Mesenchymal stem cell (in vitro differentiated cells and primary cell): ENCODE results near the gene HSFX3.
A peak's percentile ranks its signal among the peaks of the same experiment; 100 is the strongest.

Experiments
- DNase-seq: peaks from one replicate; pipeline ENCODE4 v3.0.0-alpha.2; 2013
- H2AFZ ChIP-seq: one replicate; pipeline ENCODE4 v1.6.1; 2013; ENCODE audit warnings: low read depth, mild to moderate bottlenecking, control low read depth, inconsistent platforms, low read length, moderate library complexity
- H2AK5ac ChIP-seq: 2 replicates; pipeline ENCODE4 v1.6.1; 2013; ENCODE audit warnings: low read length, moderate library complexity, mild to moderate bottlenecking, inconsistent platforms; ENCODE audit not compliant: severe bottlenecking
- H2BK120ac ChIP-seq: one replicate; pipeline ENCODE4 v1.6.1; 2013; ENCODE audit warnings: low read depth, mild to moderate bottlenecking, inconsistent platforms, low read length, moderate library complexity
- H2BK12ac ChIP-seq, 2 experiments: one replicate each; pipeline ENCODE4 v1.6.1; 2013; ENCODE audit warnings: inconsistent platforms in 2 of 2, low read length in 2 of 2, mild to moderate bottlenecking in 2 of 2, moderate library complexity in 2 of 2, control low read depth in 1 of 2
- H2BK15ac ChIP-seq: one replicate; pipeline ENCODE4 v1.6.1; 2013; ENCODE audit warnings: mild to moderate bottlenecking, low read depth, inconsistent platforms; ENCODE audit not compliant: poor library complexity, severe bottlenecking
- H2BK5ac ChIP-seq: 2 replicates; pipeline ENCODE4 v1.6.1; 2013; ENCODE audit warnings: low read depth, mild to moderate bottlenecking, low read length, control low read depth, inconsistent platforms; ENCODE audit not compliant: poor library complexity, severe bottlenecking
- H3K14ac ChIP-seq, 2 experiments: one replicate each; pipeline ENCODE4 v1.6.1; 2013; ENCODE audit warnings: inconsistent platforms in 2 of 2, low read length in 2 of 2, control low read depth in 1 of 2, mild to moderate bottlenecking in 1 of 2, moderate library complexity in 1 of 2
- H3K18ac ChIP-seq, 2 experiments: one replicate each; pipeline ENCODE4 v1.6.1; 2013; ENCODE audit warnings: inconsistent platforms in 2 of 2, low read length in 2 of 2, control low read depth in 1 of 2, low read depth in 1 of 2, mild to moderate bottlenecking in 1 of 2
- H3K23ac ChIP-seq, 2 experiments: one replicate each; pipeline ENCODE4 v1.6.1; 2013; ENCODE audit warnings: inconsistent platforms in 2 of 2, low read length in 2 of 2, mild to moderate bottlenecking in 2 of 2, moderate library complexity in 2 of 2, control low read depth in 1 of 2
- H3K27ac ChIP-seq: 2 replicates; pipeline ENCODE4 v1.5.1; 2013; ENCODE audit warnings: mild to moderate bottlenecking, moderate library complexity, low read length, control low read depth, inconsistent platforms; ENCODE audit not compliant: poor library complexity, severe bottlenecking
- H3K27me3 ChIP-seq, 2 experiments: 2 replicates each; pipeline versions ENCODE4 v1.6.1 to v1.7.0; 2013; ENCODE audit warnings: low read length in 2 of 2, mild to moderate bottlenecking in 2 of 2, moderate library complexity in 2 of 2, control low read depth in 1 of 2, inconsistent platforms in 1 of 2; ENCODE audit not compliant: control insufficient read depth in 1 of 2, insufficient read depth in 1 of 2
- H3K36me3 ChIP-seq, 2 experiments: 2 replicates each; pipeline versions ENCODE4 v1.6.1 to v1.7.0; 2013; ENCODE audit warnings: low read length in 2 of 2, control low read depth in 1 of 2, inconsistent platforms in 1 of 2, low read depth in 1 of 2, mild to moderate bottlenecking in 1 of 2; ENCODE audit not compliant: insufficient read depth in 2 of 2, control insufficient read depth in 1 of 2
- H3K4ac ChIP-seq, 2 experiments: one replicate each; pipeline ENCODE4 v1.6.1; 2013; ENCODE audit warnings: inconsistent platforms in 2 of 2, low read length in 2 of 2, mild to moderate bottlenecking in 2 of 2, moderate library complexity in 2 of 2, control low read depth in 1 of 2, low read depth in 1 of 2
- H3K4me1 ChIP-seq: 2 replicates; pipeline ENCODE4 v1.6.1; 2013; ENCODE audit warnings: low read depth, low read length, control low read depth; ENCODE audit not compliant: control insufficient read depth, insufficient read depth
- H3K4me2 ChIP-seq: 2 replicates; pipeline ENCODE4 v1.6.1; 2013; ENCODE audit warnings: low read length, mild to moderate bottlenecking, inconsistent platforms; ENCODE audit not compliant: poor library complexity, severe bottlenecking
- H3K4me3 ChIP-seq, 2 experiments: 2 replicates each; pipeline versions ENCODE4 v1.5.1 to v1.7.0; 2013; ENCODE audit warnings: low read length in 2 of 2, mild to moderate bottlenecking in 2 of 2, control low read depth in 1 of 2, low read depth in 1 of 2; ENCODE audit not compliant: insufficient read depth in 1 of 2
- H3K79me1 ChIP-seq: replicated peaks from 2 replicates; pipeline ENCODE4 v1.6.1; 2013; ENCODE audit warnings: mild to moderate bottlenecking, control low read depth, low read length, inconsistent platforms; ENCODE audit not compliant: poor library complexity, severe bottlenecking
- H3K9ac ChIP-seq: 2 replicates; pipeline ENCODE4 v1.7.0; 2013; ENCODE audit warnings: mild to moderate bottlenecking, low read length, moderate library complexity
- H3K9me3 ChIP-seq: 2 replicates; pipeline ENCODE4 v1.7.0; 2013; ENCODE audit warnings: mild to moderate bottlenecking, low read length; ENCODE audit not compliant: control insufficient read depth
- H4K8ac ChIP-seq: one replicate; pipeline ENCODE4 v1.6.1; 2013; ENCODE audit warnings: inconsistent platforms, mild to moderate bottlenecking, low read length, moderate library complexity
- H4K91ac ChIP-seq: one replicate; pipeline ENCODE4 v1.6.1; 2013; ENCODE audit warnings: mild to moderate bottlenecking, low read length, inconsistent platforms
- WGBS: methylation state at CpG from one replicate; pipeline ENCODE4 v1.1.7; 2013; ENCODE audit warnings: mixed read lengths; 5-methylcytosine and 5-hydroxymethylcytosine counted together

Gene HSFX3

DNA sequence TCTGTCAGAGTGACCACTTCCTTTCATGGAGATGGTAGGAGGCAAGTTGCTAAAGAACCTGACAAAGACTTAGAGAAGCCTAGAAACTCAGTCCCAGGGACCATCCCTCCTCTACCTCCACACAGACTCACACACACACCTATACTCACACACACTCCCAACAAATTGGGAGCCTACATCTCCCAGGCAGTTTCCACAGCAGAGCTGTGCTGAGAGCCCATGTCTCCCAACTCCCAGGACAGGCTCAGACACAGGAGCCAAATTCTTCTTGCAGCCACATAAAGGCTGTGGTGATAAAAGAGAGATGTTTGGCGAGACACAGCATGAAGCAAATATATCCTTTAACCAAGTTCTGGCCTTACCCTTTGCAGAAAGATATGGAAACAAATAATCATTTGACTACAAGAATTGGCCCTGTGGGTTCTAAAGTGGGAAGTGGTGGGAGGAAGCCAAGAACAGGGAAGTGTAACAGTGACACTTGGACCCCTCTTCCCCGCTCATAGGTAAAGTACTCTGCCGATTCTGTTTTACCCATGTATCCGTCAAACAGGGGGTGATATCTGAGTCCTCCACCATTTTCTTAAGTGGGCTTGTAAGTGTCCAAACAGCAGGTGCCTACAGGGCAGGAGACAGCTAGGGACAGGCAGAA lies 33.6 kb downstream of the HSFX3 start:
- WGBS, result 95% methylated on average over 2 of the region's 4 CpGs

DNA sequence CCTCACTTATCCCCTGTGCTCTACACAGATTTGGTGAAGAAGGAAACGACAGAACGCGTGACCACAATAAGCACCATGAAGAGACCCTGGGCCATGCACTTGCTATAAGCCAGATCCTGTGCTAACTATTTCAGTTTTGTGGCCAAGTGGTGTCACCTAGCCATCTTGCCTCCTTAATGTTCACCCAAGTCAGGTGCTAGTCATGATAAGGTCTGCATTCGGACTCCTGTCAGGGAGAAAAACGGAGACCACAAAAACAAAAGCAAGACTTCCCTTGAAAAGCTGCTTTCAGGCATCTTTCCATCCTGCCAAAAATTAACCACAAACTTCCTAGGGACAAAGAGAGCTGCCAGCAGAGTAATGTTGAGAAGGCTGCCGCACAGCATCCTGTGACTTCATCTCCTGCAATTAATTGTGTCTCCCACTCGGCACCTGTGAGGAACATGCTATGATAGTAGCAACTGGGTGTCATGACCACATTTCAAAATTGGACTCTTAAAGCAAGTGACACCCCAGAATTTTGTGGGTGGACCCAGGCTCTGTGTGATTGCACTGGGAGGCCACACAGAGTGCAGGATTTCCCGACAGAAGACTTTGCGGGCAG lies 35.8 kb downstream of the HSFX3 start:
- Histone ChIP-seq H3K27ac (no peak overlapping the region), H4K8ac (no peak overlapping the region), H2AFZ (no peak overlapping the region), H2BK120ac (no peak overlapping the region), H3K79me1 (no peaks in the 10 kb centered on the region), H3K4me2 (no peak overlapping the region), H3K9ac (no peak overlapping the region), H3K4ac (no peak overlapping the region), H3K36me3 (no peaks in the 10 kb centered on the region), H3K23ac (no peak overlapping the region), H3K14ac (no peak overlapping the region), H2BK15ac (no peak overlapping the region), H3K9me3 (no peaks in the 10 kb centered on the region), H3K4me1 (peaks cover 1% of the 10 kb centered on the region), H3K27me3 (peaks cover 0 to 40% of the 10 kb centered on the region in 2 experiments), H2AK5ac (no peak overlapping the region), H3K18ac (no peak overlapping the region), H4K91ac (no peak overlapping the region), H2BK5ac (no peak overlapping the region), H2BK12ac (no peak overlapping the region), H3K4me3 (peak overlapping the region in 1 of 2 experiments; percentile 40)
- WGBS, result 98% methylated on average over 6 of the region's 9 CpGs
- DNase-seq, result no peak

More for the DNA sequence above, 33.6 kb downstream of the HSFX3 start:
- Histone ChIP-seq H3K4me1 (no peaks in the 10 kb centered on the region), H3K9me3 (no peaks in the 10 kb centered on the region), H3K79me1 (no peaks in the 10 kb centered on the region), H3K18ac (no peak overlapping the region), H3K4me3 (no peak overlapping the region), H3K36me3 (no peaks in the 10 kb centered on the region), H2BK12ac (no peak overlapping the region), H3K27ac (no peak overlapping the region), H3K4me2 (no peak overlapping the region), H4K8ac (no peak overlapping the region), H2BK120ac (no peak overlapping the region), H3K4ac (no peak overlapping the region), H3K9ac (no peak overlapping the region), H2AFZ (no peak overlapping the region), H3K14ac (no peak overlapping the region), H2BK5ac (no peak overlapping the region), H2AK5ac (no peak overlapping the region), H4K91ac (no peak overlapping the region), H3K27me3 (peaks cover 0 to 24% of the 10 kb centered on the region in 2 experiments), H2BK15ac (no peak overlapping the region), H3K23ac (no peak overlapping the region)
- no peak for DNase-seq

DNA sequence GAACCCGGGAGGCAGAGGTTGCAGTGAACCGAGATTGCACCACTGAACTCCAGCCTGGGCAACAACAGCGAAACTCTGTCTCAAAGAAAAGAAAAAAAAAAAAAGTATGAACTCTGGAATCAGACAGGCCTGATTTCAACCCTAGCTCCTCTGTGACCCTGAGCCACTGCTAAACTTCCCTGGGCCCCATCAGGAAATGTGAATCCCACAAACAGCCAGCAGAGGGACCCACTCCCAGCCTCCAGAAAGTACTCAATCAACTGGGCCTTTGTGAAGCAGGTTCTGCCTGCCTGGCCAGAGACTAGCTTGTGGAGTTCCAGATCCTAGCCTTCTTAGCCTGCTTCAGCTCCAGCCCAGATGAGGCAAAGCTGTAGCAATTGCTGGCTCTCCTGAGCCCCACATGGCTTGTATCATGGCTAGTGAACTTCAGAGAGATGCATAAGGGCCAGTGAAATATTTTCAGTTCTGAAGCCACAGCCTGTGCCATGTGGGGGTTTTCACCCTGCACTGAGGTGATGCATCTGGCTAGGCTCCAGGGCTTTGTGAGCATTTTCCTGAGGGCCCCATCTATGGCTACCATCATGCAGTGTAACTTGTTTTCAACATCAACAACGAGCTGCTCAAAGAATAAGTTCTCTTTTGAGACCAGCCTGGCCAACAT lies 37.4 kb downstream of the HSFX3 start:
- Histone ChIP-seq H3K23ac (no peak overlapping the region), H3K36me3 (no peaks in the 10 kb centered on the region), H4K8ac (peak overlapping the region; percentile 41), H2BK5ac (no peak overlapping the region), H3K9ac (no peak overlapping the region), H2BK15ac (no peak overlapping the region), H2BK120ac (no peak overlapping the region), H2BK12ac (no peak overlapping the region), H3K79me1 (no peaks in the 10 kb centered on the region), H3K4me2 (no peak overlapping the region), H2AFZ (no peak overlapping the region), H3K9me3 (no peaks in the 10 kb centered on the region), H3K4ac (no peak overlapping the region), H3K14ac (no peak overlapping the region), H2AK5ac (no peak overlapping the region), H3K4me3 (no peak overlapping the region), H3K27ac (no peak overlapping the region), H3K4me1 (peaks cover 1% of the 10 kb centered on the region), H3K27me3 (peaks cover 0 to 54% of the 10 kb centered on the region in 2 experiments), H4K91ac (no peak overlapping the region), H3K18ac (no peak overlapping the region)
- peak; percentile 65 for DNase-seq
- 98% methylated on average over 4 of the region's 4 CpGs for WGBS

DNA sequence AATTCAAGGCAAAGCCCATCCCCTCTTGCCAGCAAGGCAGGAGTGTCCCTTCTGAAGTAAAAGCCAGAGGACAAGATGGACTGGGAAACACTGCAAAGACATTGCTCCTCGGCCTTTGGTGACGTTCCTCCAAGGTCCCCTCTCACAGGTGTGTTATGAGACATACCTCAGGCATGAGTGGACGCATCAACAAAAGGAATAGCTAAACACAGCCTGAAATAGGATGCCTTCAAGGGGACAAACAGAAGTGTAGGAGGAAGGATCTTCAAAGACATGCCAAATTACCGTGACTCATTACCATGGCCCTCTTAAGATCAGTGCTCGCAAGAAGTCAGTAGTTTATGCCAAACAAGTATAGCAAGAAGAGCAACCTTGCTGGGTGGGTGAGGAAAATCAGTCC lies 38.6 kb downstream of the HSFX3 start:
- Histone ChIP-seq H2AK5ac (no peak overlapping the region), H2AFZ (no peak overlapping the region), H4K91ac (no peak overlapping the region), H3K4me3 (no peak overlapping the region), H3K4me1 (peaks cover 1% of the 10 kb centered on the region), H2BK15ac (no peak overlapping the region), H3K4me2 (no peak overlapping the region), H3K9me3 (no peaks in the 10 kb centered on the region), H2BK12ac (no peak overlapping the region), H3K18ac (no peak overlapping the region), H3K79me1 (no peaks in the 10 kb centered on the region), H3K14ac (no peak overlapping the region), H3K23ac (no peak overlapping the region), H2BK5ac (no peak overlapping the region), H3K36me3 (no peaks in the 10 kb centered on the region), H3K27ac (no peak overlapping the region), H3K27me3 (peaks cover 0 to 53% of the 10 kb centered on the region in 2 experiments), H4K8ac (no peak overlapping the region), H2BK120ac (no peak overlapping the region), H3K9ac (no peak overlapping the region), H3K4ac (no peak overlapping the region)
- 75% methylated on average over 3 of the region's 5 CpGs for WGBS
- no peak for DNase-seq
